ENCODE results near the gene KPNB1. TPM values are rescaled to one million over a fixed set of nuclear protein-coding genes. Genes with fewer than 3 reads are reported as not detected.

Gene KPNB1
- total RNA-seq, 1 donor from 2014 or later = 309 TPM

DNA sequence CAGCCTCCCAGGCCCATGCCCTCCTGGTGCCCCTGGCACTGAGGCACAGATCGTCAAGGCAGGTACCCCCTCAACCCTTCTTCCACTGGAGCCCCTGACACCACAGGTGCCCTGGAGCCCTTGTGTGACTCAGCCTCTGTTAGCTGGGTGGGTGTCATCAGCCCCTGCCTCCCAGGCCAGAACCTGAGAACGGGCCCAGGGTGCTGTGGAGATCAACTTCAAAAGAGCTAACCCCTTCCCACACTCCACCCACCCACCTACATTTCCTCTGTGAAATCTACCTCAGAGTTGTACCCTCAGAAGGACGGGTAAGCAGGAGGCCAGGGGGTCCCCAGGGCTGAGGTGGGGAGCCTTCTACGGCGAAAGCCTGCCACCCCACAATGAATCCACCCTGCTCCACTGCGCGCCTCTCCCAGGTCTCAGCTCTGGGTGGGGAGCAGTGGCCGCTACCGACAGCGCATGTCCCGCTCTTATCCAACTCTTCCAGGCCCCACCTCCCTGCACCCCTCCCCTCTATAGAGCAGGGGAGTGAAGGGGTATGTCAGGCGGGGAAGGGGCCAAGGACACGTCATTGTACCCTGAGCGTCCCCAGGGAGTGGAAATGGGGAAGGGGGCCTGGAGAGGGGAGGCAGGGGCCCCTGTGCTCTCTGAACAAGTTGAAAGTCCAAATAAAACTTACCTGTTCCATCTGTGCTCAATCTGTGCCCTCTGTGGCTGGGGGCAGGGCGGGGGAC, 61.8 kb downstream of the KPNB1 start:
- DNase-seq (ENCODE audit: extremely low read depth, low read depth, low spot score) = no peak

DNA sequence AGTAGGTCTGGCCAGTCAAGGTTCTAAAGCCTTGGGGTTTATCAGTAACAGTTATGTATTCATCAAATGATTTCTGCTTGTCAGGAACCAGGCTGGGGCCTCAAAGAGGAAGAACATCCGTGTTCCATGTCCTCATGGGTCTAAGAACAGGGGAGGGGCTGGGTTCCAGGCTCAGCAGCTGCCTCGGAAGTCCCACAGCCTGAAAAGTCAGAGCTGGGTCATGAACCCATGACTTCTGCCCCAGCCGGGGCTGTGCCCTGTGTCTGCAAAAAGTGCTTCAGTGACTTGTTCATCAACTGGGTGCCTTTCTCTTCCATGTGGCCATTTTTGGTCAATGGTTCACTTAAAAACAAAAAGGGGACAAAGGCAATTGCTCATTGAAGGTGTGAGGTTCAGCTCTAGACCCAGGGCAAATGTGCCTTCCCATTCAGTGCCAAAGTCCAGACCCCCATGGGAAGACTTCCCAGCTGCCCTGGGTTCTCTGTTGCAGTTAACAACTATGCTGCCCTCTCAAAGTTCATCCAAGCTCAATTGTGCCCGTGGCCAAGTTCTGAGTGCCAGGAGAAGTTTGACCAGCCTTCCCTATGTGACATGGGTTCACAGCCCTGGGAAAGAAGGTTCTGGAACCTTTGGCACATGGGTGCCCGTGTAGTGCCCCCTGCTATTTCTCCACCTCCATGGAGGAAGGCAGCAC, 62.8 kb downstream of the KPNB1 start:
- no peak for DNase-seq (ENCODE audit: extremely low read depth, low read depth, low spot score)

DNA sequence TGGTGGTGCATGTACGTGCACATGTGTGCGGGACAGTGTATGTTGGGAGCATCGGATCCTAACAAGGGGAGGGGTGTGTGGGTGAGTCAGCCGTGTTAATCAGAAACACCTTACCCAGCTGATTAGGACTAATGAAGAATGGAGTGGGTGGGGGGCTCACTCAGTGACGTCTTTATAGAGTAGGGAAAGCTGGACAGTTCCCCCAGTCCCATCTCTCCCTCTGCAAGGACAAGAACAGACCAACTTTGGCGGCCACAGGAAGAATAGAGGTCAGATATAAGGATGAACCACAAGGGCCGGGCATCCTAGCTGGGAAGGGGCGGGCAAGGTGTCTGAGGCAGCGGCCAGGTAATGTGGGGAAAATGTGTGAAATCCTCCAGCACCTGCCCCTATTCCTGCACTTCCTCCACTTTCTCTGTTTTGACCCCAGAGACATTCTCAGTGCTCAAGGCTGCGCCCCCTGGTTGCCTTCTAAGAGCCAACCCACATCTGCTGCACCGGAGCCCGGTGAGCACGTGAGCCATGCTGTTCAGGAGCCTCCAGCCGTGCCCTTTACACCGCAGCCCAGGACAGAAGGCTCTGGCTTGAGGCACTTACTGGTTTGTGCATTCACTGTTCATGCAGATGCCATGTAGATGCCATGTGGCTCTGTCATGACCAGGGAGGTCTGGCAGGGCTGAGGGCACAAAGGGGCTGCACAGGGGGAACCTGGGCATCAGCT, 64.4 kb downstream of the KPNB1 start:
- no peak for DNase-seq (ENCODE audit: extremely low read depth, low read depth, low spot score)

DNA sequence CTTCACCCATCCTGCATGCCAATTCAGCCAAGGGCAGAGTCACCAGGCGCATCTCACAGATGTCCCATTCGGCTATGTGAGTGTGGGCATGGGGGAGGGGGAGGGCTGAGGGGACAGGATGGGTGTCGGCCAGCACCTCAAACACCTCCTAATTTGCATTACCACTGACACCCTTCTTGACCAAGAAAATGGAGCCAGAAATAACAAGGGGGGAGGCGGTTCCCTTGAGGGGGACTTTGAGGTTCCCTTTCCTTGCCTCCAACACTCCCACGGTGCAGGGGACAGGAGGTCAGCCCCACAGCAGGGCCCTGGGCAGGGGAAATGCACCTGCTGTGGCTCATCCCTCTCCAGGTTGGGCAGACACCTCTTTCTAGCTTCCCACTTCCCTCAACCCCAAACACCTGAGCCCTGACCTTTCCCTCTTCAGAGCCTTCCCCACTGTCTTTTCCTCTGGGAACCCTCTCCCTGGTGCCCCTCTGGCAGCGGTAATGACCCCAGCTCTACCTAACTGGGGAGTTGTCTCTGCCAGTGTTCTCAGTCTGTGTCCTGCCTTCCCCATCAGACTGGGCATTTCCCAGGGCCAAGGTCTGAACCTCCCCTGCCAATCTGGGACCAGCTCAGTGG, 65.2 kb downstream of the KPNB1 start:
- DNase-seq (ENCODE audit: extremely low read depth, low read depth, low spot score) = no peak

DNA sequence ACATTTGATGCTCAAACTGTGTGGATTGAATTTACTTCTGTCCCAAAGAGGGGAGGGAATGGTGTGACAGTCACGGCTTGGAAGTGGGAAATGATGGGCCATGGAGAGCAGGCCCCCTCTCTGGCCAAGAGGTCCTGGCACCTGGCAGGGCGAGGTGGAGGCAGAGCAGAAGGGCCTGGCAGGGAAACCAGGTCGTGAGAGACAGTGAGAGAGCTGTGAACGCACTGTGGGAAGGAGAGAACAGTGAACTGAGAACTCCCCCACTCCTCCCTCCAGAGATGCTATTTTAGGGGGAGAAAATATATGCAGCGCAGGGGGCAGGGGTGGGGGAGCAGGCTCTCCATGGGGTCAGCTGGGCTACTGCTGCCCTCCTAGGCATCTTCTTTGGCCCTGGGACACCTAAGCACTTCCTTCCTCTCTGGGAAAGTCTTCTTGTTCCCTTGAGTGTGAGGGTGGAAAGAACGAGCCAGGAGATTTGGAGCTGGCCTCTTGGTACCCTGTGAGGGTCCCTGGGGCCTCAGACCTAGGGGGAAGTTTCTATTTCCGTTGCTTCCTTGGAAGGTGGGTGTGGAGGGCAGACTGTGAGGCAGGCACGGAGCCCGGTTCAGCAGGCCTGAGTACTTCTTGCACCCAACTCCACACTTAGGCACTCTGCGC, 66.1 kb downstream of the KPNB1 start:
- DNase-seq (ENCODE audit: extremely low read depth, low read depth, low spot score) = no peak

DNA sequence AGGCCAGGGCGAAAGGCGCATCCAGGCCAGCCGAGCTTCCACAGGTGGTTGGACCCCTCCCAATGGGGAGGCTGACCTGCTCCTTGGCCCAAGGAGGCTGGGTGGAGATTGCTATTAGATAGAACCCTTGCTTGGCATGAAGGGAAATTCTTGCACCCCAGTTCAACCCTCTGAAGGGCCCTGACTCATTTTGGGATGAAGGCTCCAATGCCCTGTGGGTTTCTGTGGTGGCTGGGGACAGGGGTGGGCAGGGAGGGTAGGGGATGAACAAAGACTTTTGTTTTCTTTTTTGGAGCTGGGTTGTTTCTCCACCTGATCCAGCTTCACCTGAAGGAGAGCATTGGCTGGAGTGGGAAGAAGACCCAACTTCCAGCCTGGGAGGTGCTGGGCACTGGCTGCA, 66.7 kb downstream of the KPNB1 start:
- DNase-seq (ENCODE audit: extremely low read depth, low read depth, low spot score) = no peak

DNA sequence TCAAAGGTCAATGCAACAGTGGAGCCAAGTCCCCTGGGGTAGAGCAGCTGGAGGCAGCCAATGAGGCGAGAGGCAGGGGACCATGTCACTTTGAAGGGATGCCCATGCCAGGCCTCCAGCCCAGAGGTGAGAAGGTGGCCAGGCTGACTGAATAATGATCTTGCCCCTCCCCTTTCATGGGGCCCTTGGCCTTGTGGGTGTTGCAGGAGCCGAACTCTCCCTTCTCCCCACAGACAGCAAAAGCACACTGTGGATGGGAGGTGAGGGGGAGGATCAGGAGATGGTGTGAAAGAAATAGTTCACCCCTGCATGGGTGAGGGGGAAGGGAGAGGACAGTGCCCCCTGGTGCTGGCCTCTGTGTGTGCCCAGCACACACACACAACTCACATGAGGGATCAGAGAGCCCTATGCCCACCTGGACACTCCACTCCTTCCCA, 67.6 kb downstream of the KPNB1 start:
- no peak for DNase-seq (ENCODE audit: extremely low read depth, low read depth, low spot score)

DNA sequence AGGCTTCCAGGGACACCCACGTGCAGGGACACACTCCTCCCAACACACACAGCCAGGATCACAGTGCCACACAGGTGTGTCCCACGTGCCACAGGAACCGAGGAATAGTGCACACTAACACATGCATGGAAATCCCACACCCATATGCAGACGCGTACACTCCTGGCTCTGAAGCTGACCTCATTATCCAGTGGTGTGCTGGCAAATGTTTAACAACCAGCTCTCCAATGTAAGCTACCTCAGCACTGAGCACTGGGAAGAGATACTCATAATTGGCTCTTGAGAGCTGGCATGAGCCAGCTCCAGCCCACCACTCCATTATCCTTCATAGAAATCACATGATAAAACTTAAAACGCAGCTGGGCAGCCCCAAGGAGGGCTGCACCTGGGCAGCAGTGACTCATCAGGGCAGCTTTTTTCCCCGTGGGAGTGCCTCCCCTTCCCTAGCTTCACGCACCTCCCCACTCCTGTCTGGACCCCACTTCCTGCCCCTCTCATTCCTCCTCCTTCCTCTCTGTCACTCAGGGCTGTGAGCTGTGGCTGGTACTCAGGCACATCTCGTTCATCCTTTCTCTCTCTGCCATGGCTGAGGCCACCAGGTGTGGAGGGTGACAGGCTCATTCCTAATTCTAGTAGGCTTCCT, 68.4 kb downstream of the KPNB1 start:
- no peak for DNase-seq (ENCODE audit: extremely low read depth, low read depth, low spot score)

DNA sequence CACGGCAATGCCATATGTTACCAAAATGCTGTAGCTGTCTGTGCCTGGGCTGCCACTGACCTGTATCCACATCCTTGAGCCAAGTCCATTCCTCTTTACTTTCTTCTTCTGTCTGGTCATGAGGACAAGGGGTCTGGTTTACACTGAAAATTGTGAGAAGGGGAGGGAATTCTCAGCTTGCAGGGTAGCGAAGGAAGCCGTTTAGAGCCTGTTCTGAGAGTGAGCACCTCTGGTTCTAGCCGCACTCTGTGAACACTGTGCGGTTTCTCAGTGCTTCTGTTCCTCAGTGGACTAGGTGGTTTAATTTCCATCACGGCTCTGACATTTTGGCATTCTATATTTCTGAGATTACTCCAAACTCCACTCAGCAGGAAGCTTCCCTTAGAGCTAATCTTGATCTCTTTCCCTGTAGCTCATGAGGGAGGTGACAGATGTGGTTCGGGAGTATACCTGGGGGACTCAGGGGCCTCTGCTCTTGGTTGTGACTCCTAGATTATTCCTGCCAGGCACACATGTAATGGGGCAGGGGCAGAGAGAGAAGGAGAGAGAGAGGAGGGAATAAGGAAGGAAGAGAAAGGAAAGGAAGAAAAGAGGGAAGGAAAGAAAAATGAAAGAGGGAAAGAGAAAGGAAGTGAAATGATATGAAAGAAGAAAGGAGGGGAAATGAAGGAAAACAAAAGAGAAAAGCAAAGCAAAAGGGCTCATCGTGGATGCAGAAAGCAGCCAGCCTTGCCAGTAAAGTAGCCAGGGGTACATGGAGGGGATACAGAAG, 69.1 kb downstream of the KPNB1 start:
- no peak for DNase-seq (ENCODE audit: extremely low read depth, low read depth, low spot score)

DNA sequence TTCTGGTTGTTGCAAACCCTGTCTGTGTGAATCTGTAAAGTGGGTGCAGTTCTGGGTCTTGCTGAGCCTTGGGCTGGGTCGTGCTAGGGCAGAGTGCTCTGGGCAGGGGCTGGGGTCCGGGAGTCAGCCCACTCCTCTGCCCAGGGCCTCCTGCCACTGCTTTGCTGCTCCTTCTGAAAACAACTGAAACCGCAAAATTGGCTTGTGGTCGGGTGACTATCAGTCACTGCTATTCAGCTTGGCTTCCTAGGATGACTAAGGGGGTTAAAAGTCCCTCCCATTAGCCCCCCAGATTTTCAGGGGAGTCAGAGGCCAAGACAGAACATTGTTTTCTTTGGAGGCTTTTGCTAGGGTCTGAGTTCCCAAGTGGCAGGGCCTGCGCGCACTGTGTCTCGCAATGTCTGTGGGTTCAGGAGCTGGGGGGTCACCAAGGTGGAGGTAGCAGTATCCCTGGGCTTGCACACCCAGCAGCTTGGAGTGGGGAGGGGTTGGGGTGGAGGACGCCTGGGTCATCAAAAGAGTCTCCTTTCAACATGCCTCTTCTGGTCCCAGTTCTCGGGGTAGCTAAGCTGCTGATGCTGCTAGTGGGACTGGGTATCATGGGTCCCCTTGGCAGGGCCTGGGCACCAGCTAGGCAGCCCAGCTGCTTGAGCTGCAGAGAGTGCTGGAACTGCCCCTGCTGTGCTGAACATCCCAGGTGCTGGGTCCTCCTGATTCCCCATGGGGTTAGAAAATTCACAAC, 69.9 kb downstream of the KPNB1 start:
- no peak for DNase-seq (ENCODE audit: extremely low read depth, low read depth, low spot score)

DNA sequence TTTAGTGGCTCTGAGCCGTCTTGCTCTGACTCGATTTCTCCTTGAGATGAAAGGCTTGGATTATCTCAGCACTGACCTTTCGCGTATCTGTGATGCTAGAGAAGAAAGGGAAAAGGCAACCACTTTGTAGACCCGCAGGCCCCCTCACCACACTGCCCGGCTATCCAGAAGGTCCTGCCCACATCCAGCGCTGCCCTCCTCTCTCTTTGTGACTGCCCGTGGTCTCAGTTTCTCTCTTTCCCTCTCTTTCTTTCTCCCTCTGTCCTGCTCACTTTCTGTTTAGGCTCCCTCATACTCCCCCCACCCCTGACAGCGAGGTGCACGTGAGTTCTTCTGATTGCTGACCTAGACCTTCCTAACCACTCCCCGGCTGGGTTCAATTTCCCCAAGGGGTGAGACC, 70.5 kb downstream of the KPNB1 start:
- DNase-seq (ENCODE audit: extremely low read depth, low read depth, low spot score) = no peak

DNA sequence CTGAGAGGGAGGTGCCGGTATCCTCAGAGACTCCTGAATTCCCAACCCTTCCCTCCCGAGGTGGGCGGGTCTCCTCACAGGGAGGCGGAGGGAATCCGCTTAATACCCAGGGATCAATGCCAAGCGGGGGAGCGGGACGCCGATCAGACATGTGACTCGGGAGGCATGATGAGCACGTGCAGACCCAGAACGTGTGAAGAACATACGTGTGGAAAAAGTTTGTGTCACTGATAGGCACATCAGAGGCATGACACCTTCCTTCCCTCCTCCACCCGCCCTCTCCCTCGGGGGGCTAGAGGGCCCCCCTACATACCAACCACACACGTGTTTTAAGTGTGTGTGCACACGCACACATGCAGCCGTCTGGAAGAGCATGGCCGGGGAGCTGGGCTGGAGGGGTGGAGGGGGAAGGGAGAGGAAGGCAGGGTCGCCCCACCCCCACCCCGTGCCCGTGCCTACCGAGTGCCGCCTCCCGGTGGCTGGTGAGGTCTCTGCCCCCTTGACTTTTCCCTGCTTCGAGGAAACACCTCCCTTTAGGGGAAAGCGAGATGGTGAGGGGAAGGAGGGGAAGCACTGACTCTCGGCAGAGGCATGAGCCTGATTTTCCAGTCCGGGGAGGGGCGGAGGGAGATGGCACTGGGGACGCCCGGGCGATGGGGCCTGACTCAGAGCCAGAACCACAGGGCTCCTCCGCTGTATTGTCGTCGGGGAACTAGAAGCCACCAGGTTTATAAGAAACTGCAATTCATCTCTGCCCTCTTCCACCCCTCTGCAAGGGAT, 71.2 kb downstream of the KPNB1 start:
- no peak for DNase-seq (ENCODE audit: extremely low read depth, low read depth, low spot score)

DNA sequence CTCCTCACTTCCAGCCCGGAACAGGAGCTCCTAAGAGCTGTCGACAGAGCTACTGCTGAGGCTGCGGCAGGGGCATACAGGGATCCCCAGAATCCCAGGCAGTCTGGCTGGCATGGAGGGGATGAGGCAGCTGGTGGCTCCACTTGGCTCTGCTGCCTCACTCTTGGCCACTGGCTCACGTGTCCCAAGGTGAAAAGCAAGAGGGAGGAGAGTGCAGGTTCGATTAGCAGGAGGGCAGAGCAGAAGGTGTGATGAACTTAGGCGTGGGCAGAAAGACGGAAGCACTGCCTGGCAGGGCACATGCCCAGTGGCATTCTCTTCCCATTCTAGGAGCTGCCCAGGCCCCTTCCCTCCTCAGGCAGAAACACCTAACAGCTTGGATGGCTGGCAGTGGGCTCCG, 72.0 kb downstream of the KPNB1 start:
- DNase-seq (ENCODE audit: extremely low read depth, low read depth, low spot score) = no peak

DNA sequence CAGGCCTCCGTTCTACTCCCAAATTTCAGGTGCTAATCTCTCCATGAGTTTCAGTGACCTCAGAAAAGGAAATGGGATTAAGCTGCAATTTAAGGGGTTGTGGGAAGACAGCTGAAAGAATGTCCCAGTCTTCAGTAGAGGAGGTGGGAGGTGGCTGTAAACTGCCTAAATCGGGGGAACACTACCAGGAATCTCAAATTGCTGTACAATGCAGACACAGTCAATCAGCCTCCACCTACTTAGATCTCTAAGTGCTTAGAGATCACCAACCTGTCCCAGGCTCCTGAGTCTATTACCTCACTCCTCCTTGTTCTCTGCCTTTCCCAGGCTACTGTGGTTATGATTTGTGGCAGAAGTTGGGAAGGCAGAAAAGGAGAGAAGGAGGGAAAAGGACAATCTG, 75.0 kb downstream of the KPNB1 start:
- no peak for DNase-seq (ENCODE audit: extremely low read depth, low read depth, low spot score)

DNA sequence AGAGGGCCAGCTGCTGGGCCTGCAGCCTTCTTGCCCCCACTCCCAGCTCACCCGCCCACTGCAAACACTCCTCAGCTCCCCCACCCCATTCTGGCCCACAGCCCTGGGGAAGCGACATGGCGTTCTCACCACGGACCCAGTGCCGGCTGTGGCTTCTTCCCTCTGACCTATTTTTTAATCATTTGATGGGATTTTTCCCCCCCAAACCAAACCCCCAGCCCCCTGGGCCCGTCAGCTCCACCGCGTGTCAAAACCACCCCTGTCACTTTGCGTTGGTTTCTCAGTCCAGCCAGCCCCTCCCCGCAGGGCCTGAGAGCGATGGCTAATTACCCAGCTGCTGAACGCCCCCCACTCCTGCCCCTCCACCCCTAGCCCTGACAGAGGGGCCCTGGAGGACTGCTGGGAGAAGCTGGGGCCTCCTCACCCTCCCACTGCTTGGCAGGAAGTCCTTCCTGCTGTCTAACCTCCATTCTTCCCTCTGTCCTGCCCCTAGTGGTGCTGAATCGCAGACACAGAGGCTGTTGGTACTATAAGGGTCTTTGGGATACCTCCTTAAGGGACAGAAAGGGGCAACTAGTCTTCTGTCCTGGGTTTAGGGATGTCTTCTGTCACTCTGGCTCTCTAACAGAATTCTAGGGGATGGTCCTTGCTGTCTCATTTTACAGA, 75.9 kb downstream of the KPNB1 start:
- DNase-seq (ENCODE audit: extremely low read depth, low read depth, low spot score) = no peak

DNA sequence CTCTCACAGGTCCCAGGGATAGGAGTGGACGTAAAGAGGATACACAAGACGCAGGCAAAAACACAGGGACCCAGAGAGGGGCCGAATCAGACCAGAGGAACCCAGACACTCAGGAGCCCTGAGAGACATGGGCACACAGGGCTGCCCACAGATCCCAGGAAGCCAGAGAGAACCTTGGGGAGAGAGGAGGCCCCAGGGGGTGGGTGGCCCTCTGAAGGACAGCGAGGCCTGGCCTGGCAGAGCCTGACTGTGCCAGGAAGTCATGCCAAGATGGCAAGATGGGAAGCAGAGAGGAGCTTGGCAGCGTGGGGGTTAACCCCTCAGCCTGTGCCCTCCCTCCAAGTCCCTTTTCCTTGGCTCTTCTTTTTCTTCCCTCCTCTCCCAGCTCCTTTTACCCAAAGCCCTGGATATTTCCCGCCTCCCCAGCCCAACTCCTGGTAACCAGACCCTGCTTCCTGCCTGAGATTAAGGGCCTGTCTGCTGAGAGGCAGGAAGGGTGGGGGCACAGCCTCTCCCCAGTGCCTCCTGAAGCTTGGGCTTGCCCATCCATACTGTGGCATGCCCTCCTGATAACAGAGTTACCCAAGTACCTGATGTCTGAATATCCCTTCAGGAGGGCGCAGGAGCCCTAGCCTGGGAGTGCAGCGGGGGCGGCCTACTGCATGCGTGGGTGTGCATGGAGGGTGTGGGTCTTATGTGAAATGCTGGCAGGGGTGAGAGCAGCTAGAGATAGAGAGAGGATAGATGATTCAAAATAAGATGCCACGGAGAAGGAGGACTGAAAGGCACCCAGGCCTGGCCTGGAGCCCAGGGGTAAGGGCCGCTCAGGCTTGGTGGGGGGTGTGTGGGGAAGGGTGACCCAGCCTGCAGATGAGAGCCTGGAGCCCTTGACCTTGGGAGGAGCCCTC, 77.3 kb downstream of the KPNB1 start:
- no peak for DNase-seq (ENCODE audit: extremely low read depth, low read depth, low spot score)

DNA sequence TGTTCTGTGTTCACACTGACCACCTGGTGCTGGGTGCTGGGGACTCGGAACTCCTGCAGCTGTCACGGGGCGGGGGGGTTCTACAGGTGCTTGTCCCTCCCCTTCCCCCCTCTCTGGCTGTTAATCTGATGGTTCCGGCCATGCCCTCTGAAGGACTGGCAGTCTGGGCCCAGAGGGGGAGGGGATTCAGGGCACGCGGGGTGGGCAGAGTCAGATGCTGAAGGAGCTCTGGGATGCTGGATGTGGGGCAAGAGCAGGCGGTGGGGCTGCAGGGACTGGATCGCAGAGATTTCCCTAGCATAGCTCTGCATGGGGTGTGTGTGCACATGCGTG, 78.0 kb downstream of the KPNB1 start:
- no peak for DNase-seq (ENCODE audit: extremely low read depth, low read depth, low spot score)

Data from glomerular endothelial cell (primary cell).